ENCODE data around the gene HOXD3.

The HOXD3 gene

DNA sequence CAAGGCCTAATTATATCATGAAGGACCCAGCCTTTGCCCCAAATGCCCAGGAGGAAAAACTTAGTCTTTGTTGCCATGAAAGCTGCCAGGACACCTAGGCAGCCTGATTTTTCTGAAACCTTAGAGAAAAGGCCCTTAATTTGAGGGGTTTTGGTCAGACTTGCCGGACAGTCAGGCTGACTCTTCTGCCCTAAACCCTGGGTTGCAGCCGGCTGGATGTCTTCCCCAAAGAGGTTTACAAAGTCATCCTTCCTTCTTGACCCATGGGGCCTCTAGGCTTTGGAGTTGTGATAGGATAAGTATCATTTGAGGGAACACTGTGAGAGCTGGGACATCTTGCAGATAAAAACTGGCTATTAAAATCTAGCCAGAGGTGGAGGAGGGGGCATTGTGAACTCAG is 28.9 kb downstream of the HOXD3 start:
- DNase-seq = no peak

DNA sequence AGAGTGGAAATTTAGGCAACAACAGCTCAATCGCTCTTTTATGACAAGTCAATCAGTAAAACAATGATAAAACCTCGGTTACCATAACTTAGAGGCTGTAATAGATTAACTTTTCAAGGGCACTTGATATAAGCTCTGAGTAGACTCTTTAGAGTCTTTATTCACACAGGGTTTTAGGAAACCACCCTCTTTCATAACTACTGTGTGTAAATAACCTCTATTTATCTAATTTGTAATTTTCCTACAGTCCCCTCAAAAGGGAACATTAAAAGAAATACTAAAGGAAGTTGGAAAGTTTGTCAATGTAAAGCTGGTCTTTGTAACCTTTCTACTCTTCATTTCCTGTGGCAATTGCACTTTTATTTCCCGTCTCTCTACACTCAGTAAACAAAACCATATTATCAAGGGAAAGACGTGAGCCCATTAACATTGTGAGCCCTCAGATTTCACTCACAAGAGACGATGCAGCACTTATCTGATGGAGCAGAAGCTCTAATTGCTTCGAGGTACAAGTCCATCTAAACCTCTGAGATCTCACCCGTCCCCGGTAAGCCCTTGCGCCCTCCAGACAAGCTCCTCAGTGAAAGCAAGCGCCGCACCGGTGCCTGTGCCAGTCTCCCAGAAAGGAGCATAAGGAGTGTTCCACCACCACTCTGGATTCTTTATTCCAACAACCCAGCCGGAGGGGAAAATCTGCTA is 30.2 kb downstream of the HOXD3 start:
- DNase-seq = no peak

DNA sequence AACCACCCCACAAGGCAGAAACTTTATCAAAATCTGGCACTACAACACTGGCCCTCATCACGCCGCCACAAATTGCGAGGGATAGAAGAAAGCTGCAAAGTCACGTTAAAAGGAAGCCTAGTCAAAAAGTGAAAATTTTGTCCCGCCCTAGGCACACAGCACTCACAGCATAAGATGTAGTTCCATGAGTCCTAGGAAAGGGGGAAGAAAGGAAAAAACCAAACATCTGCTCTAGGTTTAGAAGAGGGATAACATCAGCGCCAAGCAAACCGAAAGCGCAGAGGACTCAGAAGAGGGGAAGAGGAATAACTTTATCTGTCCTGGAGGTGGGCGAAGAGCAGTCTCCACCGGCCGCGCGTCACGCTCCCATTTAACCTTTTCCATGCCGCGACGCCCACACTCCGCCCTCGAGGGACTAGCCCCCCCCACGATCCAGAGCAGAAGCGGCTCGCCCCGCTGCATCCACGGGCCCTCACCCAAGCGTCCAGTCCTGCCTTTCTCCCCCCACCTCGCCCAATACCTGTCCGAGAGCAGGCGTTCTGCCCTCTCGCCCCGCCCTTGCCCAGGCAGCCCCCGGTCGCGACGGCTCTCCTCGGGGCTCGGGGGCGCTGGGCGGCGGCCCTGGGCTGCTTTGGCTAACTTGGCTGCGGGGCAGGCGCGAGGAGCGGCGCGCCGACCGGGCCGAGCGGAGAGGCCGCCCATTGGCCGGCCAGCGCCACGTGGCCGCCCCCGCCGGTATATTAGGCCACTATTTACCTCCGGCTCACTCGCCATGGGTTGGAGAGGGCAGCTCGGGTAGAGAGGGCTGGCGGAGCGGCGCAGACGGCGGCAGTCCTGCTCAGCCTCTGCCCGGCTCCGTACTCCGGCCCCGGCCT is 31.0 kb downstream of the HOXD3 start, which contains the start of gene HOXD1:
TSS of gene HOXD1 (plus strand) at position 770 of the 875 bp plus-strand sequence. CDS start 134 bp downstream, outside the sequence.
- peak; percentile 37 for DNase-seq

DNA sequence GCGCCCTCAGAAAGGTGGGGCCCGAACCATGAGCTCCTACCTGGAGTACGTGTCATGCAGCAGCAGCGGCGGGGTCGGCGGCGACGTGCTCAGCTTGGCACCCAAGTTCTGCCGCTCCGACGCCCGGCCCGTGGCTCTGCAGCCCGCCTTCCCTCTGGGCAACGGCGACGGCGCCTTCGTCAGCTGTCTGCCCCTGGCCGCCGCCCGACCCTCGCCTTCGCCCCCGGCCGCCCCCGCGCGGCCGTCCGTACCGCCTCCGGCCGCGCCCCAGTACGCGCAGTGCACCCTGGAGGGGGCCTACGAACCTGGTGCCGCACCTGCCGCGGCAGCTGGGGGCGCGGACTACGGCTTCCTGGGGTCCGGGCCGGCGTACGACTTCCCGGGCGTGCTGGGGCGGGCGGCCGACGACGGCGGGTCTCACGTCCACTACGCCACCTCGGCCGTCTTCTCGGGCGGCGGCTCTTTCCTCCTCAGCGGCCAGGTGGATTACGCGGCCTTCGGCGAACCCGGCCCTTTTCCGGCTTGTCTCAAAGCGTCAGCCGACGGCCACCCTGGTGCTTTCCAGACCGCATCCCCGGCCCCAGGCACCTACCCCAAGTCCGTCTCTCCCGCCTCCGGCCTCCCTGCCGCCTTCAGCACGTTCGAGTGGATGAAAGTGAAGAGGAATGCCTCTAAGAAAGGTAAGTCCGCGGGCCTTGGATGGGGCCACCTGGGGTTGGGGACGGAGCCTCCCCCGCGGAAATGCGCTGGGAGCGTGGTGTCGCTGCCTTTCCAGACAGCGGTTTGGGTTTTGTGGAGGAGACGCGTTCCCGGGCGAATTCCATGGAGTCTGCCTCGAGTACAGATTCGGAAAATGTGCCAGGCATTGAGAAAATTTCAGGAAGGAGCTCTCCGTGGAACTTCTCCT is 31.9 kb downstream of the HOXD3 start:
- no peak for DNase-seq

DNA sequence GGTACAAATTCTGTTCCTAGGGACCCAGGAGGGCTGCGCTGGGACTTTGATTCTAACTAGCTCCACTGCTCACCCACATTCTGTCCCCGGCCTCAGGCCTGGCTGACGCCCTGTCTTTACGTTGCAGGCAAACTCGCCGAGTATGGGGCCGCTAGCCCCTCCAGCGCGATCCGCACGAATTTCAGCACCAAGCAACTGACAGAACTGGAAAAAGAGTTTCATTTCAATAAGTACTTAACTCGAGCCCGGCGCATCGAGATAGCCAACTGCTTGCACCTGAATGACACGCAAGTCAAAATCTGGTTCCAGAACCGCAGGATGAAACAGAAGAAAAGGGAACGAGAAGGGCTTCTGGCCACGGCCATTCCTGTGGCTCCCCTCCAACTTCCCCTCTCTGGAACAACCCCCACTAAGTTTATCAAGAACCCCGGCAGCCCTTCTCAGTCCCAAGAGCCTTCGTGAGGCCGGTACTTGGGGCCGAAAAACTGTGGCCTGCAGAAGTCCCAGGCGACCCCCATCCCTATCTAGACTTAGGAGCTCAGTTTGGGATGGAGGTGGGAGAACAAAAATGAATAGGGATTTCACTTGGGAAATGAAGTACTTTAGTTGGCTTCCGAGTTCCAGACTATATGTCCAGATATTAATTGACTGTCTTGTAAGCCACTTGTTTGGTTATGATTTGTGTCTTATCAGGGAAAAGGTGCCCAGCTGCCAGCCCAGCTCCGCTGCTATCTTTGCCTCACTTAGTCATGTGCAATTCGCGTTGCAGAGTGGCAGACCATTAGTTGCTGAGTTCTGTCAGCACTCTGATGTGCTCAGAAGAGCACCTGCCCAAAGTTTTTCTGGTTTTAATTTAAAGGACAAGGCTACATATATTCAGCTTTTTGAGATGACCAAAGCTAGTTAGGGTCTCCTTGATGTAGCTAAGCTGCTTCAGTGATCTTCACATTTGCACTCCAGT is 32.9 kb downstream of the HOXD3 start:
- no peak for DNase-seq

DNA sequence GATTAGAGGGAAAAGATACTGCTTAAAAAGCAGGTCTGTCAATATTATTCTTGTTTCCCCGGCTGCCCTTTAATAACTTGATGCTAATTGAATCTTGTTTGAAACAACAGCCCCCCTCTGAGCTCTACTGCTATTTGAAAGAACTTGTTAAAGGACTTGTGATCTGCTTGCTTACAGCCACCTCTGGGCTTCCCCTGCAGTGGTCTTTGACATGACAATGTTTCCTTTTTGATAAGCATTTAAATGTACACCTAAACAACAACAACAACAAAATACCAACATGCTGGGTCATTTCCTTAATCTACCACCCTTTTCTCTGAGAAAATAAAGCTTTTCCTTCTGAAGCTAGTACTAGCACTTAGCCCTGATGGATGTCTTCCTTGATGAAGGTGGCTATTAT is 35.2 kb downstream of the HOXD3 start:
- no peak for DNase-seq

DNA sequence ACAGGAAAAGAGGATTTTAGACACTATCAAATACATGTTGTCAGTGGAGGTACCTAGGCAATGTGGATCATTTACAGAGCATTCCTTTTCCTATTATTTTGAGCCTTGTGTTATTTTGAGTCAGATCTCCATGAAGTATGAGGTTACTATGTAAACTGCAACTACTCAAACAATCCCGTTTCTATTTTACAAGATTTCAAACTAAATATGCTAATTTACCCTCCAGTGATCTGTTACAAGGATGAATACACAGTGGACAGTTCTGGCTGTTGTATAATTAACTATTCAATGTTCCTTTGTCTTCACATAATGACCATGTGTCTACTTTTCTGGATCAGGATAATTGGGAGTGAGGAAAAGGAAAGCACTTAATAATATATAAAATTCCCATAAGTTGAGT is 35.9 kb downstream of the HOXD3 start:
- no peak for DNase-seq

DNA sequence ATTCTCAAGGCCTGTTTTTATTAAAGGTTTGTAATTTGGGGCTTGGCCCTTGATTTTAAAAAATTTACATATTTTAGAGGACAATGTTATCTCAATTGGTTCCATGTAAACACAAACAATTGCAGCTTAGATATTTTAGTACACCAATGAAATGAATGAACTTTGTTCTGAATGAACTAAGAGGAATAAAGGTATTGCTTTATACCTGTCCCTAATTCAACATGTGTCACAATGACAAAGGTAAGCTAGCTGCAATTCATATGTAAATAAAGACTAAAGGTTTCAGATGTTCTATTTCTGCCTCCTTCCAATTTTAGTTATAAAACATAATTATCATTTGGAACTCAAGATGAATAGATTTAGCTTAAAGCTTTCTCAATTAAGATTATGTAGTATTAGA is 42.8 kb downstream of the HOXD3 start:
- DNase-seq = no peak

DNA sequence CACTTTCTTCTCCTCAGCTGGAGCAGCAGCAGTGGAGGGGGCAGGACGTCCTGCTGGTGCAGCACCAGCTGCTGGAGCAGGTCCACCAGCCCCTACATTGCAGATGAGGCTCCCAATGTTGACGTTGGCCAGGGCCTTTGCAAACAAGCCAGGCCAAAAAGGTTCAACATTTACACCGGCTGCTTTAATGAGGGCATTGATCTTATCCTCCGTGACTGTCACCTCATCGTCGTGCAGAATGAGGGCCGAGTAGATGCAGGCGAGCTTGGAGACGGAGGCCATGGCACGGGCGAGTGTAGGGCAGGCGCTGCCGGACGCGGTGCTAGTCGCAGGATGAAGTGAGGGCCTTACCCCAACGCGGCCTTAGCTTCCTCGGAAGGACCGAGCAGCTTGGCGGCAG is 43.9 kb downstream of the HOXD3 start:
- DNase-seq = no peak

DNA sequence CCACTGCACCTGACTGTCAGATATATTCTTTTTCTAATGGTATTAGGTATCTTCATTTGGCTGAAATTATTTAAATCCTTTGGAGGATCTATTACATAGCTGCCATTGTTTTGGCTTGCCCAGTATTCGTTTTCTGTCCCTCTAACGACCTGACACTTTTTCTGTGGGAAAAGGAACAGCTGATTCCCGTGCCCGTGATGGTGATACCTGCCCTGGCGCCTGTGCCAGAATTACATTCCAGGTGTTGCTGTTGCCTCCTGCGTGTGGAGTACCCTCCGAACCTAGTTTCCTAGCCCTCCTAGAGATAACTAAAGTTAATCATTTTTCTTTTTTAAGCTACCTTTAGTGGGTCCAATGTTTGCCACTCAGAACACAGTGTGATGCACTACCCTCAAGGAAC is 45.4 kb downstream of the HOXD3 start:
- DNase-seq = no peak

DNA sequence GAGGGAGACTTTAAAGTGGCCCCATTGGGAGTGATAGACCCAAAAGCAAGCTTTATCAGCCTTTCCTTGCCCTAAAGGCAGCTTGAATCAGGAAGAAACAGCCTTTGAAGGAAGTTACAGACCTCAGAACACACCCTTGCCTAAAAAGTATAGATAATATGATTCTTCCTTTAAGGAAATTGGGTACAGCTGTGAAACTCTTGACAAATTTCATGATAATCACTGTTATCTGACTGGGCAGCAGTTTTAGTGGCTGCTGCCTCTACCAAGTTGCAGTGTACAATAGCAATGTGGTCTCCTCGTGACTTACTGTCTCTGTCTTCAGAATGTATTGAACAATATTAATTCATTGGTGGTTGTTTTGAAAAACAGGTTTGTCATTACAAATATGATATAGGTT is 48.0 kb downstream of the HOXD3 start:
- no peak for DNase-seq

DNA sequence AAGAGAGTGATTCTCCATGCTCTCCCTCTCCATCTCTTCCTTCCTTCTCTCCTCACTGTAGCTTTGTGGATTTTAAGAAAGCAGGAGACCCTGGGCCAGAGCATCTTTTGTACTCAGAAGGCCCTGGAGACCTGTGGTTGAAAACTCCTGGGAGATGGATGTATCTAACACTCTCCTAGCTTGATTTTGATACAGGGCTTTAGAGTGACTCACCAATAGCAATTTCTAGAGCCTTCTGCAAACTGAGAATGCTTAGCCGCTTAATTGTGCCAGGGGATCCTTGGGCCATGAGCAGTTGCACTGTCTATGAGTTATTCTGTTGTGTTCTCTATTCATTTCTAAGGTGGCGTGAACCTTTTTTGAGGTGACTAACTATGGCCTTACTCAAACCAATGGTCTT is 49.0 kb downstream of the HOXD3 start:
- DNase-seq = no peak

DNA sequence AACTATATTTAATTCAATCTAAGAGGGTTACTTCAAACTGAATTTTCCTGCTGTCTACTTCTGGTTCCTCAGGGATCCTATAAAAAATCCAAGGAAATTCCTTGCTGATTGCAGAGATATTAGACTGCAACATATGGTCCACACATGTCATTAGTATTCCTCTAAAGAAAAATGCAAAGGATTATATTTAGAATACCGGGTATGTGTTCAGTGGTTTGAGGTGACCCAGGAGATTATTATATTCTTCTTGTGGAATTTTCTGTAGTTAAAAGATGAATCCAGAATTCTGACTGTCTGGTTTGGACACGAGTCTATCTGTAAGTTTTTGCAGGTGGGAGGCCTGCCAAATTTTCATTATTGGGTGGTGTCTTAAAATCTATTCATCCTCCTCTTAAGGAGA is 49.6 kb downstream of the HOXD3 start:
- no peak for DNase-seq

DNA sequence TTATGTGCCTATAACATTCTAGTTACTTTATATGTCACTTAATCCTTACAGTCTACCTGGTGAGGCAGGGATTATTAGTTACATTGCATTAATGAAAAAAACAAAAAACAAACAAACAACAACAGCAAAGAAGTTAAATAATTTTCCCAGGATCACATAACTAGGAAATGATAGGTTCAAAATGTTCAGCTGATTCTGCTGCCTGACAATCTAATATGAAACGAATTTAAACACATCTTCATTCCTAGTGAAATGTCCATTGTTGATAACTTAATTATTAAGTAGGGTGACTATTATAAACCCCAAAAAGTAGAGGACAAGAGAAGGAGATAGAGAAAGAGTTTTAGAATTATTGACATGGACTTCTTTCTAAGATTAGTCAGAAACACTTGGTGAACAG is 54.0 kb downstream of the HOXD3 start:
- no peak for DNase-seq

DNA sequence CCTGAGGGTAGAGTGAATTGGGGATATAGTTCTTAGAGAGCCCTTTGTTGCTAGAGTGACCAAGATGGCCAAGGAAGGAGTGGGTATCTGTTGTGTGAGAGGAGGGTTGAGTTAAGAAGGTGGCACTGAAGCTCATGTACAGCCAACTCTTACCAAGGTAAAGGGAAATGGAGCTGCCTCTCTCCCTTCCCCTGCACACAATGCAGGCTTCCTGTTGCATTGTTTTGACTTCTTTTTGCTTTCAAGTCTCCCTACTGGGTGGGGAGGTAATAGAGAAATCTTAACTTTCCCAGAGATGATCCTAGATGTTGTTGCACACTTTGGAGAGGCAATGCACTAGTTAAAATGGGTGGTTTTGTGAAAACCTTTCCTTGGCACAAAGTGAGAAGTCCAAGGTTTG is 55.2 kb downstream of the HOXD3 start:
- DNase-seq = no peak

DNA sequence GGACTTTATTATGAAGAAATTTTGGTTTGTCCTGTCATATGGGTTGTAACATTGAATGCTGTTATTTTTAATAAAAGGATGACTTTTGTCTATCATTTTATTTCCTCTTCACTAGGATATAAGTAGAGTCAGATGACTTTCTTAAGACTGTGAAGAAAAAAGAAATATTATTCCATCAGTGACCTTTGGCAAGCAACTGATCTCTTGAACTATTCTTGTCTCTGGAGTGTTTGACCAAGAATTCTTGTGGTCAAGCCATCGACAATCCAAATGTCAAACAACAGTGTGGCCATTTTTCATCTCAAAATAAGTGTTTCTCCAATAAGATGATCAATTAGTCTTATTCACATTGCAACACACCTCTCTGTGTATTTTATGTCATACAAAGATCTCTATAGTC is 56.3 kb downstream of the HOXD3 start:
- no peak for DNase-seq

Data from NCI-H1694 treated with DMSO at 0.1 percent for 48 hours (cell line).